K562 (cell line): Measurements from ENCODE around the gene MCM6. TPM values are rescaled to one million over a fixed set of nuclear protein-coding genes. Genes with fewer than 3 reads are reported as not detected.
A peak's percentile ranks its signal among the peaks of the same experiment; 100 is the strongest.

ENCODE experiments used
- ATAC-seq: fragments of 200-7000 bp; cut with Tn5 transposase; 3 replicates; pipeline ENCODE4 v1.9.1; 2020; ENCODE audit warnings: moderate library complexity
- BruUV-seq: library from RNA; stranded (reverse); fragments of 400-500 nt; replicated peaks from 2 replicates; lab custom pipeline; 2021; lab: Mats Ljungman, UMichigan
- CTCF ChIA-PET: fragments of 300-600 bp; formaldehyde crosslinking; extraction: SDS; loops from one replicate; lab custom pipeline; 2021; ENCODE audit warnings: low intra/inter-chr PET ratio; lab: Yijun Ruan, JAX
- POLR2A ChIA-PET: fragments of 300-600, 350-650 bp; sonication (Branson Sonifier 250); formaldehyde crosslinking; extraction: SDS; loops from one replicate; lab custom pipeline; 2021; ENCODE audit warnings: antibody characterized with exemption, inconsistent platforms; lab: Yijun Ruan, JAX
- DNase-seq, 4 experiments: peaks; one replicate each; pipeline versions ENCODE4 v3.0.0 to v3.0.0-alpha.2; 2011 to 2018; ENCODE audit warnings: low spot score in 3 of 4, mixed read lengths in 3 of 4; ENCODE audit errors: extremely low read depth in 1 of 4
- FAIRE-seq: peaks from 2 replicates; lab custom pipeline; 2011; peaks lifted over from hg19 to GRCh38; lab: Jason Lieb, UNC
- H2AFZ ChIP-seq: 2 replicates; pipeline ENCODE4 v1.6.0; 2011; ENCODE audit warnings: low read depth, low read length, control low read depth, inconsistent platforms
- H3K27ac ChIP-seq: fragments of 200-600 bp; 3 replicates; pipeline ENCODE4 v1.8.0; 2011; ENCODE audit warnings: low read depth, mild to moderate bottlenecking, control low read depth, inconsistent platforms, low read length, moderate library complexity, mixed read lengths; ENCODE audit errors: extremely low read depth
- H3K27me3 ChIP-seq, 2 experiments: fragments of 300-600 bp in 1 of 2; 2 replicates in 1 of 2; 3 replicates in 1 of 2; pipeline versions ENCODE4 v1.6.0 to v1.8.0; 2011; ENCODE audit warnings: inconsistent platforms in 2 of 2, low read length in 2 of 2, mild to moderate bottlenecking in 1 of 2, mixed read lengths in 1 of 2, moderate library complexity in 1 of 2; ENCODE audit not compliant: control insufficient read depth in 2 of 2, insufficient read depth in 2 of 2
- H3K36me3 ChIP-seq: fragments of 300-600 bp; 3 replicates; pipeline ENCODE4 v1.8.0; 2011; ENCODE audit warnings: mild to moderate bottlenecking, low read length, inconsistent platforms; ENCODE audit not compliant: control insufficient read depth, insufficient read depth
- H3K4me1 ChIP-seq, 2 experiments: fragments of 200-600 bp in 1 of 2; replicated peaks in 1 of 2; 2 replicates in 1 of 2; 3 replicates in 1 of 2; pipeline versions ENCODE4 v1.5.1 to v1.8.0; 2011; ENCODE audit warnings: inconsistent platforms in 2 of 2, low read length in 2 of 2, mild to moderate bottlenecking in 1 of 2, mixed read lengths in 1 of 2, moderate library complexity in 1 of 2; ENCODE audit not compliant: control insufficient read depth in 2 of 2, insufficient read depth in 2 of 2
- H3K4me2 ChIP-seq: 2 replicates; pipeline ENCODE4 v1.6.1; 2011; ENCODE audit warnings: low read length, control low read depth, inconsistent platforms, mixed read lengths; ENCODE audit not compliant: insufficient read depth
- H3K4me3 ChIP-seq: fragments of 200-600 bp; sonication (generic), shearing (Covaris generic); 2 replicates; pipeline ENCODE4 v1.5.1; 2016; ENCODE audit warnings: control low read depth, inconsistent platforms
- H3K79me2 ChIP-seq: fragments of 200-600 bp; 3 replicates; pipeline ENCODE4 v1.8.0; 2011; ENCODE audit warnings: low read length, inconsistent platforms; ENCODE audit not compliant: control insufficient read depth, insufficient read depth
- H3K9ac ChIP-seq, 2 experiments: 2 replicates each; pipeline versions ENCODE4 v1.6.0 to v1.6.1; 2011; ENCODE audit warnings: low read depth in 2 of 2, low read length in 2 of 2, control low read depth in 1 of 2, inconsistent platforms in 1 of 2, mild to moderate bottlenecking in 1 of 2, mixed read lengths in 1 of 2; ENCODE audit not compliant: insufficient read depth in 1 of 2
- H3K9me1 ChIP-seq: one replicate; pipeline ENCODE4 v1.6.0; 2011; ENCODE audit warnings: inconsistent platforms, mild to moderate bottlenecking, low read length, moderate library complexity; ENCODE audit not compliant: control insufficient read depth, insufficient read depth
- H3K9me3 ChIP-seq: replicated peaks from 2 replicates; pipeline ENCODE4 v1.5.1; 2011; ENCODE audit warnings: low read depth, low read length, inconsistent platforms; ENCODE audit not compliant: control insufficient read depth, insufficient read depth
- H4K20me1 ChIP-seq: replicated peaks from 2 replicates; pipeline ENCODE4 v1.6.1; 2011; ENCODE audit warnings: low read length, inconsistent platforms, mixed read lengths; ENCODE audit not compliant: control insufficient read depth, insufficient read depth
- FOSL1 ChIP-seq: fragments of 200-800 bp; sonication (Bioruptor generic); conservative IDR thresholded peaks from 2 replicates; pipeline ENCODE4 v1.6.1; 2016; ENCODE audit warnings: missing genetic modification characterization, missing compliant biosample characterization
- FOXA3 ChIP-seq, 2 experiments: fragments of 450-650 bp in 1 of 2; sonication (generic) in 1 of 2; formaldehyde crosslinking; IDR thresholded peaks in 1 of 2; conservative IDR thresholded peaks in 1 of 2; 2 replicates each; pipeline versions ENCODE4 v1.4.0 to v1.8.0; 2020 to 2022; ENCODE audit warnings: mild to moderate bottlenecking in 2 of 2, missing genetic modification reagents in 1 of 2
- IRF1 ChIP-seq: sonication (generic); formaldehyde crosslinking; IDR thresholded peaks from 2 replicates; pipeline ENCODE4 v1.8.0; 2022; ENCODE audit warnings: missing genetic modification reagents, mild to moderate bottlenecking, borderline replicate concordance
- KAT8 ChIP-seq: fragments of 450-650 bp; IDR thresholded peaks from 2 replicates; pipeline ENCODE4 v1.6.1; 2016; ENCODE audit warnings: low read depth, mild to moderate bottlenecking
- MEIS2 ChIP-seq: fragments of 450-650 bp; IDR thresholded peaks from 2 replicates; pipeline ENCODE4 v1.6.1; 2014; ENCODE audit warnings: mild to moderate bottlenecking; ENCODE audit not compliant: partially characterized antibody
- MTA3 ChIP-seq: fragments of 450-650 bp; formaldehyde crosslinking; IDR thresholded peaks from 2 replicates; pipeline ENCODE4 v1.6.1; 2017; ENCODE audit warnings: mild to moderate bottlenecking, borderline replicate concordance
- POLR2H ChIP-seq: IDR thresholded peaks from 2 replicates; pipeline ENCODE4 v1.6.1; 2016; ENCODE audit warnings: missing genetic modification characterization, low read depth, mild to moderate bottlenecking, control low read depth, missing compliant biosample characterization, moderate library complexity
- RBM15 ChIP-seq: fragments of 200-400 bp; formaldehyde crosslinking; IDR thresholded peaks from 2 replicates; pipeline ENCODE4 v1.6.1; 2018; ENCODE audit warnings: mild to moderate bottlenecking, low read length, moderate library complexity; ENCODE audit not compliant: insufficient read depth
- SIX5 ChIP-seq, 2 experiments: IDR thresholded peaks; 2 replicates each; pipeline ENCODE4 v1.6.1; 2011; ENCODE audit warnings: low read length in 2 of 2, borderline replicate concordance in 1 of 2, low read depth in 1 of 2, mild to moderate bottlenecking in 1 of 2, moderate library complexity in 1 of 2; ENCODE audit not compliant: insufficient read depth in 1 of 2
- TAF1 ChIP-seq: IDR thresholded peaks from 2 replicates; pipeline ENCODE4 v1.6.1; 2011; ENCODE audit warnings: mild to moderate bottlenecking, low read length, moderate library complexity; ENCODE audit not compliant: insufficient read depth, control insufficient read depth, severe bottlenecking; ENCODE audit errors: extremely low read depth
- ZNF184 ChIP-seq: sonication (generic); formaldehyde crosslinking; IDR thresholded peaks from 2 replicates; pipeline ENCODE4 v1.5.0; 2020; ENCODE audit warnings: missing genetic modification reagents
- ZNF232 ChIP-seq: sonication (generic); formaldehyde crosslinking; IDR thresholded peaks from 2 replicates; pipeline ENCODE4 v1.8.0; 2022; ENCODE audit warnings: mild to moderate bottlenecking, missing genetic modification reagents
- ZNF239 ChIP-seq: fragments of 250-450 bp; sonication (Bioruptor Pico); IDR thresholded peaks from 2 replicates; pipeline ENCODE4 v1.4.0; 2020; ENCODE audit warnings: mild to moderate bottlenecking
- ZNF324 ChIP-seq: fragments of 250-450 bp; sonication (Bioruptor Pico); IDR thresholded peaks from 2 replicates; pipeline ENCODE4 v1.4.0; 2020; ENCODE audit warnings: mild to moderate bottlenecking
- ZNF395 ChIP-seq: fragments of 200-800 bp; sonication (Bioruptor generic); IDR thresholded peaks from 2 replicates; pipeline ENCODE4 v1.6.1; 2017; ENCODE audit warnings: missing genetic modification characterization, missing compliant biosample characterization
- ZNF592 ChIP-seq: fragments of 450-650 bp; IDR thresholded peaks from 2 replicates; pipeline ENCODE4 v1.6.1; 2017; ENCODE audit warnings: antibody characterized with exemption, mild to moderate bottlenecking
- WGBS: fragments of 100-300 bp; shearing (Covaris generic); methylation state at CpG from one replicate; pipeline ENCODE4 v1.1.6; 2016; ENCODE audit warnings: low coverage, mixed read lengths; ENCODE audit not compliant: insufficient coverage; ENCODE audit errors: missing lambda C conversion rate; 5-methylcytosine and 5-hydroxymethylcytosine counted together
- in situ Hi-C: fragments of 300-500 bp; cut with MboI; formaldehyde crosslinking; loops from 4 replicates; pipeline ENCODE4 v1.15.0; 2018; ENCODE audit warnings: inconsistent platforms, mixed read lengths
- intact Hi-C: fragments of 100-400 bp; cut with micrococcal nuclease; formaldehyde crosslinking; loops from 2 replicates; pipeline ENCODE4 v1.14.2; 2022
- polyA plus RNA-seq, 8 experiments: library from polyadenylated mRNA; depleted of rRNA in 4 of 8; stranded (reverse) in 5 of 8; unstranded in 3 of 8; fragments of >200 nt; fragmentation: Nextera tagmentation in 2 of 8; fragmentation: Illumina TruSeq in 1 of 8; extraction: Ambion mirVana in 2 of 8; extraction: Trizol in 1 of 8; gene quantifications; 2 replicates each; pipeline versions ENCODE4 v1.2.1 to v1.2.3, GENCODE V29; 2011 to 2014; ENCODE audit warnings: inconsistent platforms in 1 of 8, missing spikeins in 1 of 8
- total RNA-seq, 7 experiments: library from RNA; depleted of rRNA in 6 of 7; stranded (reverse); fragments of >200 nt in 6 of 7; fragmentation: Illumina TruSeq in 2 of 7; extraction: Trizol in 2 of 7; gene quantifications; 2 replicates each; pipeline versions ENCODE4 v1.2.1 to v1.2.3, GENCODE V29; 2011 to 2021; ENCODE audit warnings: low replicate concordance in 1 of 7

Gene MCM6
- total and polyA plus RNA-seq, 9 of the 15 experiments (the other 6 are each of a cell fraction or from before 2014, with no cell fraction given) = 42.6 to 133 (median 82.4) TPM

- no peak for TF ChIP-seq ZNF324 (CRISPR knock-in tag)
- no peak for TF ChIP-seq ZNF184 (CRISPR knock-in tag)
- TF ChIP-seq FOSL1 (tag) = no peak
- TF ChIP-seq ZNF232 (CRISPR knock-in tag) = no peak
- no peak for TF ChIP-seq FOXA3 (CRISPR knock-in tag; conservative IDR thresholded peaks at IDR 0.05 in 1 of 2, IDR thresholded peaks at IDR 0.05 in 1 of 2)
- TF ChIP-seq ZNF239 (CRISPR knock-in tag) = no peak
- no peak for TF ChIP-seq TAF1
- TF ChIP-seq MEIS2 = no peak
- no peak for TF ChIP-seq POLR2H (tag)
- TF ChIP-seq MTA3 = no peak
- TF ChIP-seq SIX5 (IDR thresholded peaks at IDR 0.05; ENCODE audit: borderline replicate concordance in 1 of 2, insufficient read depth in 1 of 2, low read depth in 1 of 2, low read length in 2 of 2) = no peak
- no peak for TF ChIP-seq ZNF395 (CRISPR knock-in tag)
- no peak for TF ChIP-seq KAT8
- TF ChIP-seq ZNF592 = no peak
- TF ChIP-seq RBM15 = no peak
- TF ChIP-seq IRF1 = no peak
- CTCF ChIA-PET = no interaction called here
These were observed 37.7 kb downstream of the MCM6 start for GRCh38 chr2:135838502-135838901.

More at GRCh38 chr2:135838502-135838901, 37.7 kb downstream of the MCM6 start:
- DNase-seq (no peak), FAIRE-seq (peak; percentile 29), ATAC-seq (peak; percentile 26; the same call in 1 of the 3 replicates)
- Histone ChIP-seq H3K27ac (no peak overlapping the region), H3K4me3 (no peak overlapping the region), H3K4me1 (no peaks in the 10 kb centered on the region), H4K20me1 (no peaks in the 10 kb centered on the region), H3K9me1 (peaks cover 5% of the 10 kb centered on the region), H3K9me3 (no peaks in the 10 kb centered on the region), H3K36me3 (peaks cover 36% of the 10 kb centered on the region), H3K9ac (no peak overlapping the region), H3K79me2 (no peaks in the 10 kb centered on the region), H2AFZ (no peak overlapping the region), H3K27me3 (no peaks in the 10 kb centered on the region), H3K4me2 (no peak overlapping the region)
- in situ Hi-C loops (no loop called here), intact Hi-C loops (no loop called here)
- WGBS = 91% methylated on average over 3 of the region's 3 CpGs
- POLR2A ChIA-PET = interaction anchor here (0.6 to 0.9 kb wide), 3 partner anchors 14 to 28 kb away, joined by 3 to 7 read pairs (median 4); no protein-coding TSS in a partner anchor
- BruUV-seq = no TSS peak
